GM13976 (cell line): Measurements from ENCODE around the gene VRK3.
"Not testable (repeated sequence)": the region's sequence is repeated elsewhere in the genome, so short reads cannot be mapped to it uniquely, and the experiment has no call there.

Experiments
- DNase-seq: peaks from one replicate; pipeline ENCODE4 v3.0.0; 2012; ENCODE audit warnings: low spot score
- in situ Hi-C: fragments of 300-500 bp; cut with MboI; formaldehyde crosslinking; loops from one replicate; pipeline ENCODE4 v1.12.0; 2022; ENCODE audit warnings: low sequenced_read_pairs, mixed read lengths, inconsistent platforms; ENCODE audit not compliant: unreplicated experiment
- TF ChIP-seq, protein P1 (sequence below): IDR thresholded peaks from 2 replicates; pipeline ENCODE4 v1.5.1; 2012; ENCODE audit warnings: borderline replicate concordance, mild to moderate bottlenecking; ENCODE audit not compliant: insufficient read depth; ENCODE audit errors: extremely low read depth, missing control alignments, control extremely low read depth

The VRK3 gene

DNA sequence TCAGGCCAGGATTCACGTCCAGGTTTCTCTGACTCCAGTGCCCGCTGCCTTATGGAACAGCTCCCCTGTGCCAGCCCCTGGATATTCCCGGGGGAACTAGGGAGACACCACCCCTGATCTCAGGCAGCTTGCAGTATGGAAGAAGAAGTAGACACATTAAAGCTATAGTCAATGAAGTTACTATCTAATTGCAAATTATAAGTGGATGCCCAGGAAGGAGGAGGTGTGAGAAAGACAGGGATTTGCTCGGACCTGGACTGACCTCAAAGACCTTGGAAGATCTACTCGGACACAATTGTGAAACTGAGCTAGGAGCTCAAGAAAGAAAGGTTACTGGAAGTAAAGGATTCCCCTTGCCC lies 74.6 kb downstream of the VRK3 start:
- TF ChIP-seq, protein P1, sequence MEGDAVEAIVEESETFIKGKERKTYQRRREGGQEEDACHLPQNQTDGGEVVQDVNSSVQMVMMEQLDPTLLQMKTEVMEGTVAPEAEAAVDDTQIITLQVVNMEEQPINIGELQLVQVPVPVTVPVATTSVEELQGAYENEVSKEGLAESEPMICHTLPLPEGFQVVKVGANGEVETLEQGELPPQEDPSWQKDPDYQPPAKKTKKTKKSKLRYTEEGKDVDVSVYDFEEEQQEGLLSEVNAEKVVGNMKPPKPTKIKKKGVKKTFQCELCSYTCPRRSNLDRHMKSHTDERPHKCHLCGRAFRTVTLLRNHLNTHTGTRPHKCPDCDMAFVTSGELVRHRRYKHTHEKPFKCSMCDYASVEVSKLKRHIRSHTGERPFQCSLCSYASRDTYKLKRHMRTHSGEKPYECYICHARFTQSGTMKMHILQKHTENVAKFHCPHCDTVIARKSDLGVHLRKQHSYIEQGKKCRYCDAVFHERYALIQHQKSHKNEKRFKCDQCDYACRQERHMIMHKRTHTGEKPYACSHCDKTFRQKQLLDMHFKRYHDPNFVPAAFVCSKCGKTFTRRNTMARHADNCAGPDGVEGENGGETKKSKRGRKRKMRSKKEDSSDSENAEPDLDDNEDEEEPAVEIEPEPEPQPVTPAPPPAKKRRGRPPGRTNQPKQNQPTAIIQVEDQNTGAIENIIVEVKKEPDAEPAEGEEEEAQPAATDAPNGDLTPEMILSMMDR: no peak
- in situ Hi-C loops: no loop called here
- no peak for DNase-seq

DNA sequence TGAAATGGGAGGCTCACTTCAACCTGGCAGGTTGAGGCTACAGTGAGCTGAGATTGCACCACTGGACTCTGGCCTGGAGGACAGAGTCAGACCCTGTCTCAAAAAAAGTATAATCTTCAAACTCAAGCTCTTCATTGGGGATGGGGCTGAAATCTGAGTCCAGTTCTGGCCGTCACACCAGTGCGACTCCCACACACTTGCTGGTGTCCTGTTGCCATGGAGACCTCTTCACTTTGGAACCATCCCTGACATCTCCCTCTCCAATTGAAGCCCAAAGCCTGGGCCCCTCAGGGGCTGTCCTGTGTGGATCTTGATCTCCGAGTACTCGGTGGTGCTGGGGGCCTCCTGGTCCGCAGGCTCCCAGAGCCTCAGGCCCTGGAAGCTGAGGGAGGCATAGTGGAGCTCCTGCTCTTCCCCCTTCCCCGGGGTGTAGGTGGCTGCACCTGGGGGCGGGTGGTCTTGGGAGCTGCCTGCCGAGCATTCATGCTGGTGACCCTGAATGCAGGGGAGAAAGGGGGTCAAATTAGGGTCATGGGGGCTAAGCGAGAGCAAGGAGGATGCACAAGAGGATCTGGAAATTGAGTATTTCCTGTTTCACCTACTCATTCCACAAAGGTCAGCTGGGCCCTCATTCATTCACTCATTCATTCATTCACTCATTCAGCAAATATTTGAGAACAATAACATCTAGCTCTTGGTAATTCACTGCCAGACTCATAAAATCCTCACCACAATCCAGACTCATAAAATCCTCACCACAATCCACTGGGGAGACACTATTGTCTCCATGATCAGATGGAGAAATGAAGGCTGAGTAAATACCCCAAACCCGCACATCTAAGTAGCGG lies 75.2 kb downstream of the VRK3 start:
- in situ Hi-C loops: loop anchor here (25.0 kb wide), 1 partner anchor 187 kb away; no protein-coding TSS in a partner anchor
- DNase-seq: no peak
- TF ChIP-seq, protein P1: no peak

DNA sequence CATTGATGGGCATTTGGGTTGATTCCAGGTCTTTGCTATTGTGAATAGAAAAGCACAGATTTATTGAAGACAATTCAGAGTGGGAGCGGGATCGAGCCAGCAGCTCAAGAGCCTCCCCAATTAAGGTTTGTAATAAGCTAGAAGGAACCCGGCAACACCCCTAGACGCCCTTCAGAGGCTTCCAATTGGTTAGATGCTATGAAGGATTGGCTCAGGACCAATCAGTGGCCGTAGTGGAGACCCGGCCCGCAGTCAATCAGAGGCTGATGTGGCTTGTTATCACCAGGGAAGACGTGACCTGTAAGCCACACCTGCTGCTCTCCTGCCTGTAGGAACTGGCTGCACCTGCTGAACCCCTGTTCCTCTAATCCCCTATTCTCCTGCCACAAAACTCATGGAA lies 78.8 kb downstream of the VRK3 start:
- in situ Hi-C loops: loop anchor here (25.0 kb wide), 1 partner anchor 191 kb away; no protein-coding TSS in a partner anchor
- TF ChIP-seq, protein P1: no peak
- DNase-seq: no peak

DNA sequence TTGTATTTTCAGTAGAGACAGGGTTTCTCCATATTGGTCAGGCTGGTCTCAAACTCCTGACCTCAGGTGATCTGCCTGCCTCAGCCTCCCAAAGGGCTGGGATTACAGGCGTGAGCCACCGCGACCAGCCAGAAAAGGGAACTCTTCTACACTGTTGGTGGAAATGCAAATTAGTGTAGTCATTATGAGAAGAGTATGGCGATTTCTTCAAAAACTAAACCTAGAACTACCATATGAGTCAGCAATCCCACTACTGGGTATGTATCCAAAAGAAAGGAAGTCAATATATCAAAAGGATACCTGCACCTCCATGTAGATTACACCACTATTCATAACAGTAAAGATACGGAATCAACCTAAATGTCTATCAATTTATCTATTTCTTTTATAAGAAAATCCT lies 80.6 kb downstream of the VRK3 start:
- DNase-seq: not testable (repeated sequence)
- in situ Hi-C loops: loop anchor here (25.0 kb wide), 1 partner anchor 193 kb away; no protein-coding TSS in a partner anchor

DNA sequence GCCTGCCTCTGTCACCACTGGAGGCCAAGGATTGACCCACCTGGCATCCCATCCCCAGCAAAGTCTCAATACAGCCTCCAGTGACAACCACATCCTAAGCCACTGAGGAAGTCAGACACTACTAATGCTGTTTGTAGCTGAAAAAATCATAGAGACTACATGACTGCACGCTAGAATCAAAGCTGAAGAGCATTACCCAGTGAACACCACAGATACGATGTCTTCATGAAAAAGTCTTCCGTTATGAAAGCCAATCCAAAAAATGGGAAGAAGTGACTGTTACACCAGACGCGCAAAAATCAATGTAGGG lies 84.7 kb downstream of the VRK3 start:
- no peak for DNase-seq
- in situ Hi-C loops: loop anchor here (25.0 kb wide), 1 partner anchor 197 kb away; no protein-coding TSS in a partner anchor
- TF ChIP-seq, protein P1: no peak

DNA sequence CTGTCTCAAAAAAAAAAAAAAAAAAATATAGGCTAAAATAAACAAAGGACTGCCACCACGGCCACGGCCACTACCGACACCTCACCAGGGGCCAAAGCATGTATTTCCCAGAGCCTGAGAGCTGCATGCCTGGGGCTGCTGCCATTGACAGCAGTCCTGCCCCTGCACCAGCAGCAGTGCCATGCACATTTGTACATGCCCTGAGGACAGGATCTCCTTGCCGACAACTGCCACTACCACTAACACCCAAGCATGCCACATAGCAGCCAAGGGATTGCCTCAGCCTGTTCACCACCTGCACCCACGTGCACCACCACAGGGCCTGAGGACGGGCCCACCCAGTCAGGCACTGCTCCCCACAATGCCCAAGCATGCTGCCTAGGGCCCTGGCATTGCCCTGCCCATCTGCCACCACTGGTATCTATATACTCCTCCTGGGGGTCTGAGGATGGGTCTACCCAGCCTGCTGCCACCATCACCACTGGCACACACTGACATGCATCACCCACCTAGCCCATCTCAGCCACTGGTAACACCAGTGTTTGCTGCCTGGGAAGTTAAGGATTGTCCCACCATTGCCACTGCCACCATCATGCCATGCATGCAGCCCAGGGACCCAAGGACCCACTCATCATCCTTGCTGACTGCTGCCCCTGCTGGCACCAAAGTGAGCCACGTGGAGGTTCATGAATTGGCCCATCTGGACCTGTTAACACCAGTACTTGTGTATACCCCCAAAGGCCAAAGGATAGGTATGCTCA lies 85.3 kb downstream of the VRK3 start:
- no peak for DNase-seq
- TF ChIP-seq, protein P1: no peak
- in situ Hi-C loops: loop anchor here (25.0 kb wide), 1 partner anchor 197 kb away; no protein-coding TSS in a partner anchor

DNA sequence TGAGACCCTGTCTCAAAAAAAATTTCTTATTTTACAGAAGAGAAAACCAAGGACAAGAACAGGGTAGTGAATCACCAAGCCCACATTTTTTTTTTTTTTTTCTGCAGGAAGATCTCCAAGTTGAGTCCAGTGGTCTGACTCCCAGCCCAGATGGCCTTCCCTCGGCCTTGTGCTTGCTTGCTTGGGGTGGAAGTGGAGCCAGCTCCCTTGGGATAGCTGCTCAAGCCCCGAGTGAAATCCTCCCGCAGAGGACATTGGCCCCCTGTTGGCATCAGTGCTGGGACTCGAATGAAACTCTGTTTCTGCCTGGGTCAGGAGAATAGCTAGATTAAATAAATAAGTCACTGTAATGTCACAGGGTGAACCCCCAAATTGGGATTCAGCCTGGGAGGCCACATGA lies 86.5 kb downstream of the VRK3 start:
- DNase-seq: no peak
- in situ Hi-C loops: loop anchor here (25.0 kb wide), 1 partner anchor 199 kb away; no protein-coding TSS in a partner anchor
- TF ChIP-seq, protein P1: no peak
